Panc1 (cell line): ENCODE results near the gene SENP8. TPM values are rescaled to one million over a fixed set of nuclear protein-coding genes. Genes with fewer than 3 reads are reported as not detected.

ENCODE experiments used
- ATAC-seq: fragments of 200-7000 bp; cut with Tn5 transposase; 2 replicates; pipeline ENCODE4 v1.9.1; 2020; ENCODE audit warnings: mild to moderate bottlenecking, moderate library complexity
- BruUV-seq: library from RNA; stranded (reverse); fragments of 400-500 nt; replicated peaks from 2 replicates; lab custom pipeline; 2021; lab: Mats Ljungman, UMichigan
- CTCF ChIA-PET: fragments of 300-600 bp; sonication (Branson Sonifier 250); formaldehyde crosslinking; loops from one replicate; lab custom pipeline; 2022; ENCODE audit warnings: antibody characterized with exemption; lab: Charles Lee
- POLR2A ChIA-PET: fragments of 300-600 bp; sonication (Branson Sonifier 250); formaldehyde crosslinking; loops from one replicate; lab custom pipeline; 2022; ENCODE audit warnings: antibody characterized with exemption; lab: Charles Lee
- DNase-seq: peaks from one replicate; pipeline ENCODE4 v3.0.0-alpha.2; 2010; ENCODE audit warnings: low read depth, low spot score
- H3K27ac ChIP-seq: 2 replicates; pipeline ENCODE4 v1.5.1; 2011; ENCODE audit warnings: mild to moderate bottlenecking, low read length, inconsistent platforms
- H3K27me3 ChIP-seq: fragments of 200-500 bp; sonication (Bioruptor generic); 2 replicates; pipeline ENCODE4 v1.6.0; 2014; ENCODE audit warnings: low read length, inconsistent platforms; ENCODE audit not compliant: control insufficient read depth, insufficient read depth
- H3K36me3 ChIP-seq: fragments of 200-500 bp; sonication (Bioruptor generic); 2 replicates; pipeline ENCODE4 v1.5.1; 2014; ENCODE audit warnings: inconsistent platforms, mild to moderate bottlenecking, low read length, moderate library complexity; ENCODE audit not compliant: control insufficient read depth, insufficient read depth
- H3K4me1 ChIP-seq: 2 replicates; pipeline ENCODE4 v1.5.1; 2011; ENCODE audit warnings: inconsistent platforms, mild to moderate bottlenecking, low read length, moderate library complexity; ENCODE audit not compliant: control insufficient read depth, insufficient read depth
- H3K4me3 ChIP-seq, 2 experiments: 2 replicates each; pipeline ENCODE4 v1.5.1; 2011 to 2012; ENCODE audit warnings: low read depth in 2 of 2, low read length in 2 of 2, mild to moderate bottlenecking in 2 of 2, inconsistent platforms in 1 of 2, moderate library complexity in 1 of 2
- H3K9me3 ChIP-seq: fragments of 200-500 bp; sonication (Bioruptor generic); 2 replicates; pipeline ENCODE4 v1.5.1; 2014; ENCODE audit warnings: low read depth, mild to moderate bottlenecking, inconsistent platforms, low read length, moderate library complexity; ENCODE audit not compliant: control insufficient read depth, insufficient read depth
- POLR2AphosphoS5 ChIP-seq: IDR thresholded peaks from 2 replicates; pipeline ENCODE4 v1.6.1; 2012; ENCODE audit warnings: mild to moderate bottlenecking, low read depth, low read length, moderate library complexity
- SIN3A ChIP-seq: IDR thresholded peaks from 2 replicates; pipeline ENCODE4 v1.6.1; 2012; ENCODE audit warnings: low read depth, mild to moderate bottlenecking, low read length, moderate library complexity, borderline replicate concordance; ENCODE audit not compliant: insufficient read depth
- TCF7L2 ChIP-seq: IDR thresholded peaks from 2 replicates; pipeline ENCODE4 v1.6.1; 2011; ENCODE audit warnings: mild to moderate bottlenecking, low read depth, low read length, inconsistent platforms
- in situ Hi-C: cut with HindIII; loops from 2 replicates; pipeline ENCODE4 v1.10.0; 2016; ENCODE audit warnings: low sequenced_read_pairs, low pct_unique_long_range_greater_than_20kb
- intact Hi-C: fragments of 100-400 bp; cut with micrococcal nuclease; formaldehyde crosslinking; loops from one replicate; pipeline ENCODE4 v1.10.0; 2022; ENCODE audit not compliant: unreplicated experiment
- total RNA-seq: library from RNA; stranded (reverse); gene quantifications from one replicate; pipeline ENCODE4 v1.2.1, GENCODE V29; 2021; ENCODE audit not compliant: unreplicated experiment
- TF ChIP-seq, protein P1 (sequence below), 2 experiments: IDR thresholded peaks; 2 replicates each; pipeline ENCODE4 v1.6.1; 2011 to 2012; ENCODE audit warnings: low read depth in 2 of 2, control low read depth in 1 of 2, low read length in 1 of 2, mild to moderate bottlenecking in 1 of 2, moderate library complexity in 1 of 2; ENCODE audit not compliant: insufficient read depth in 1 of 2
- TF ChIP-seq, protein P2 (sequence below): fragments of 450-650 bp; IDR thresholded peaks from 2 replicates; pipeline ENCODE4 v1.5.1; 2017; ENCODE audit warnings: mild to moderate bottlenecking

The SENP8 gene
- total RNA-seq, 1 experiment from 2014 or later = 2.9 TPM

DNA sequence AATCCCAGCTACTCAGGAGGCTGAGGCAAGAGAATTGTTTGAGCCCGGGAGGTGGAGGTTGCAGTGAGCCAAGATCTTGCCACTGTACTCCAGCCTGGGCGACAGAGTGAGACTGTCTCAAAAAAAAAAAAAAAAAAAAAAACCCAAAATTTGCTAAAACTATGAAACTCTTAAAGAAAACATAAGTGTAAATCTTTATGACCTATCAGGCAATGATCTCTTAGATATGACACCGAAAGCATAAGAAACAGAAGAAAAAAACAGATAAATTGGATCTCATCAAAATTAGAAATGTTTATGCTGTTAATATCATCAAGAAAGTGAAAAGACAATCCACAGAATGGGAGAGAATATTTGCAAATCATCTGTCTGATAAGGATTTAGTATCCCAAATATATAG, 64.0 kb downstream of the SENP8 start:
- in situ Hi-C loops (no loop called here), intact Hi-C loops (no loop called here)
- no peak overlapping the region for H3K27ac ChIP-seq
- no TSS peak for BruUV-seq
- peaks cover 5% of the 10 kb centered on the region; the same call in 1 of the 2 replicates for H3K4me1 ChIP-seq
- H3K36me3 ChIP-seq = no peaks in the 10 kb centered on the region
- DNase-seq (no peak), ATAC-seq (no peak)
- CTCF ChIA-PET = no interaction called here
- POLR2A ChIA-PET = interaction anchor here (0.7 kb wide), 1 partner anchor 165 kb away, joined by 3 read pairs; no protein-coding TSS in a partner anchor
- no peaks in the 10 kb centered on the region for H3K9me3 ChIP-seq
- no peak overlapping the region for H3K4me3 ChIP-seq
- H3K27me3 ChIP-seq = no peaks in the 10 kb centered on the region; the same call in 1 of the 2 replicates
- TF ChIP-seq, protein P1, sequence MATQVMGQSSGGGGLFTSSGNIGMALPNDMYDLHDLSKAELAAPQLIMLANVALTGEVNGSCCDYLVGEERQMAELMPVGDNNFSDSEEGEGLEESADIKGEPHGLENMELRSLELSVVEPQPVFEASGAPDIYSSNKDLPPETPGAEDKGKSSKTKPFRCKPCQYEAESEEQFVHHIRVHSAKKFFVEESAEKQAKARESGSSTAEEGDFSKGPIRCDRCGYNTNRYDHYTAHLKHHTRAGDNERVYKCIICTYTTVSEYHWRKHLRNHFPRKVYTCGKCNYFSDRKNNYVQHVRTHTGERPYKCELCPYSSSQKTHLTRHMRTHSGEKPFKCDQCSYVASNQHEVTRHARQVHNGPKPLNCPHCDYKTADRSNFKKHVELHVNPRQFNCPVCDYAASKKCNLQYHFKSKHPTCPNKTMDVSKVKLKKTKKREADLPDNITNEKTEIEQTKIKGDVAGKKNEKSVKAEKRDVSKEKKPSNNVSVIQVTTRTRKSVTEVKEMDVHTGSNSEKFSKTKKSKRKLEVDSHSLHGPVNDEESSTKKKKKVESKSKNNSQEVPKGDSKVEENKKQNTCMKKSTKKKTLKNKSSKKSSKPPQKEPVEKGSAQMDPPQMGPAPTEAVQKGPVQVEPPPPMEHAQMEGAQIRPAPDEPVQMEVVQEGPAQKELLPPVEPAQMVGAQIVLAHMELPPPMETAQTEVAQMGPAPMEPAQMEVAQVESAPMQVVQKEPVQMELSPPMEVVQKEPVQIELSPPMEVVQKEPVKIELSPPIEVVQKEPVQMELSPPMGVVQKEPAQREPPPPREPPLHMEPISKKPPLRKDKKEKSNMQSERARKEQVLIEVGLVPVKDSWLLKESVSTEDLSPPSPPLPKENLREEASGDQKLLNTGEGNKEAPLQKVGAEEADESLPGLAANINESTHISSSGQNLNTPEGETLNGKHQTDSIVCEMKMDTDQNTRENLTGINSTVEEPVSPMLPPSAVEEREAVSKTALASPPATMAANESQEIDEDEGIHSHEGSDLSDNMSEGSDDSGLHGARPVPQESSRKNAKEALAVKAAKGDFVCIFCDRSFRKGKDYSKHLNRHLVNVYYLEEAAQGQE (IDR thresholded peaks at IDR 0.05; ENCODE audit: insufficient read depth in 1 of 2, low read depth in 2 of 2, low read length in 1 of 2) = no peak
- TF ChIP-seq SIN3A (no peak), TCF7L2 (no peak), POLR2AphosphoS5 (no peak)
- TF ChIP-seq, protein P2, sequence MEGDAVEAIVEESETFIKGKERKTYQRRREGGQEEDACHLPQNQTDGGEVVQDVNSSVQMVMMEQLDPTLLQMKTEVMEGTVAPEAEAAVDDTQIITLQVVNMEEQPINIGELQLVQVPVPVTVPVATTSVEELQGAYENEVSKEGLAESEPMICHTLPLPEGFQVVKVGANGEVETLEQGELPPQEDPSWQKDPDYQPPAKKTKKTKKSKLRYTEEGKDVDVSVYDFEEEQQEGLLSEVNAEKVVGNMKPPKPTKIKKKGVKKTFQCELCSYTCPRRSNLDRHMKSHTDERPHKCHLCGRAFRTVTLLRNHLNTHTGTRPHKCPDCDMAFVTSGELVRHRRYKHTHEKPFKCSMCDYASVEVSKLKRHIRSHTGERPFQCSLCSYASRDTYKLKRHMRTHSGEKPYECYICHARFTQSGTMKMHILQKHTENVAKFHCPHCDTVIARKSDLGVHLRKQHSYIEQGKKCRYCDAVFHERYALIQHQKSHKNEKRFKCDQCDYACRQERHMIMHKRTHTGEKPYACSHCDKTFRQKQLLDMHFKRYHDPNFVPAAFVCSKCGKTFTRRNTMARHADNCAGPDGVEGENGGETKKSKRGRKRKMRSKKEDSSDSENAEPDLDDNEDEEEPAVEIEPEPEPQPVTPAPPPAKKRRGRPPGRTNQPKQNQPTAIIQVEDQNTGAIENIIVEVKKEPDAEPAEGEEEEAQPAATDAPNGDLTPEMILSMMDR = no peak

GRCh38 chr15:72182673-72183072, 64.5 kb downstream of the SENP8 start:
- POLR2A ChIA-PET = no interaction called here
- Histone ChIP-seq H3K27ac (no peak overlapping the region), H3K4me3 (no peak overlapping the region), H3K36me3 (no peaks in the 10 kb centered on the region), H3K27me3 (no peaks in the 10 kb centered on the region; the same call in 1 of the 2 replicates), H3K9me3 (no peaks in the 10 kb centered on the region), H3K4me1 (peaks cover 5% of the 10 kb centered on the region; the same call in 1 of the 2 replicates)
- no TSS peak for BruUV-seq
- ATAC-seq (no peak), DNase-seq (no peak)
- CTCF ChIA-PET = no interaction called here
- intact Hi-C loops (no loop called here), in situ Hi-C loops (no loop called here)
- TF ChIP-seq SIN3A = no peak
- no peak for TF ChIP-seq TCF7L2
- TF ChIP-seq, protein P2 = no peak
- TF ChIP-seq, protein P1 (IDR thresholded peaks at IDR 0.05; ENCODE audit: insufficient read depth in 1 of 2, low read depth in 2 of 2, low read length in 1 of 2) = no peak
- no peak for TF ChIP-seq POLR2AphosphoS5
